Stimulated activated memory B cell treated with anti-CD40 and anti-IgM and Interleukin-4, amounts not matched to agents 10 μg/mL and 1 μg/mL and 100 μg/mL, for 72 hours (primary cell): ENCODE measurements around the gene NRXN3.

Experiments used
- ATAC-seq: fragments of 150-1000 bp; cut with Tn5 transposase; 2 replicates; pipeline ENCODE4 v1.10.0; 2021
- H3K27ac Mint-ChIP-seq: one replicate; pipeline ENCODE4 v1.8.0; 2022; ENCODE audit warnings: mild to moderate bottlenecking, mixed read lengths
- H3K27me3 Mint-ChIP-seq: one replicate; pipeline ENCODE4 v1.8.0; 2022; ENCODE audit warnings: mixed read lengths
- H3K36me3 Mint-ChIP-seq: one replicate; pipeline ENCODE4 v1.8.0; 2022; ENCODE audit warnings: mixed read lengths
- H3K4me1 Mint-ChIP-seq: one replicate; pipeline ENCODE4 v1.8.0; 2022; ENCODE audit warnings: mixed read lengths
- H3K4me3 Mint-ChIP-seq: one replicate; pipeline ENCODE4 v1.8.0; 2022; ENCODE audit warnings: mild to moderate bottlenecking, moderate library complexity, mixed read lengths
- H3K9me3 Mint-ChIP-seq: one replicate; pipeline ENCODE4 v1.8.0; 2022; ENCODE audit warnings: mixed read lengths

NRXN3 gene

DNA sequence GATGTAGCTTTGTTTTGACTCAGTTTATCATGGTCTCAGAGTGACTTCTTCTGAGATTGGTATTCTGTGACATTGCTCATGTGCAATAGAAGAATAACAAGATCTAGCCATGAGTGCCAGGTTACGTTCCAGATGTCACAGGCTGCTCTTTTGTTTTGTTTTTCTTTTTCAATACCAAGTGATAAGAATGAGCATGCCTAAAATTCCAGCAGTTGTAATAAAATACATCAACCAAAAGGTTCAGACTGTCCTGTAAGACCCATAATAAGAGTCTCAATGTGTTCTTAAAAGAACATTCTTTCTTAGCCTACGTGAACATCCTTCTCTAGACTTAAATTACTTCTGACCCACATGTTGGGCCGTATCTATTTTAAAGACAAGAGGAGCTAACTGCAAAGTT, 1371.9 kb downstream of the NRXN3 start:
- H3K4me1 Mint-ChIP-seq = no peaks in the 10 kb centered on the region
- no peak overlapping the region for H3K4me3 Mint-ChIP-seq
- peaks cover 3% of the 10 kb centered on the region for H3K9me3 Mint-ChIP-seq
- no peak for ATAC-seq
- no peaks in the 10 kb centered on the region for H3K27me3 Mint-ChIP-seq
- H3K27ac Mint-ChIP-seq = no peak overlapping the region
- no peaks in the 10 kb centered on the region for H3K36me3 Mint-ChIP-seq

- peaks cover 8% of the 10 kb centered on the region for H3K9me3 Mint-ChIP-seq
- H3K4me3 Mint-ChIP-seq = no peak overlapping the region
- no peaks in the 10 kb centered on the region for H3K36me3 Mint-ChIP-seq
- H3K4me1 Mint-ChIP-seq = no peaks in the 10 kb centered on the region
- no peak for ATAC-seq
- no peaks in the 10 kb centered on the region for H3K27me3 Mint-ChIP-seq
- no peak overlapping the region for H3K27ac Mint-ChIP-seq
Measured at GRCh38 chr14:79543348-79543747, 1373.2 kb downstream of the NRXN3 start.

DNA sequence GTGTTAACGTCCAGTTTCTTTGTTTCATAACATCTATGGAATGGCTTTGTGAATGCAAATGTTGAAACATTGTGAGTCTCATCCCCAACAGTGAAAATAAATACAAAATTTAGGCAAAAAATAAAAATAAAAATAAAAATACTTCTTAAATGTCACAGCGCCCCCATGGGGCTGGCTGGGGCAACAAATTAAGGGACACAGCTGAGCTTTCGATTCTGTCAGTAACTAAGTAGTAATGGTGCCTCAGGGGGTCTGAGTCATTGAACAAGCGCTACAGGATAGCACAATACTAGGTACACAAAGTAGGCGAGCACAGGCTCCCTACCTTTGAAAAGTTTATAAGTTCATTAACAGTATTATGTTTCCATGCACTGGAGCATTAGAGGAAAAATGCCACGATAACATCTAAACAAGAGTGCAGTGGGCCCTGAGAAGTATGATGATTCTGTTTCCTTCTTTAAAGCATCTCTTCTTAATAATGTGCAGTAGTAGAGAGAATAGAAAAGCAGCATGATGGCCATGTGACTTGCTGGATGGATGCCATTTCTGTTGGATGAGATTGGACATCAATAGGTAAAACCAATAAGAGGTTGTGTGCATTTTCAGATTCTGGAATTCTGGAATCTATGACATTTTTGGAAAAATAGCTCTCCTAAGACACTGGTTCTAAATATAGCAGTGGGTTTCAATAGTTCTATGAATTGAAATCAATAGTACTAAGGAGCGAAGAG, 1374.0 kb downstream of the NRXN3 start:
- H3K36me3 Mint-ChIP-seq = no peaks in the 10 kb centered on the region
- no peak overlapping the region for H3K27ac Mint-ChIP-seq
- H3K4me3 Mint-ChIP-seq = no peak overlapping the region
- no peaks in the 10 kb centered on the region for H3K27me3 Mint-ChIP-seq
- H3K9me3 Mint-ChIP-seq = peaks cover 8% of the 10 kb centered on the region
- ATAC-seq = no peak
- no peaks in the 10 kb centered on the region for H3K4me1 Mint-ChIP-seq

DNA sequence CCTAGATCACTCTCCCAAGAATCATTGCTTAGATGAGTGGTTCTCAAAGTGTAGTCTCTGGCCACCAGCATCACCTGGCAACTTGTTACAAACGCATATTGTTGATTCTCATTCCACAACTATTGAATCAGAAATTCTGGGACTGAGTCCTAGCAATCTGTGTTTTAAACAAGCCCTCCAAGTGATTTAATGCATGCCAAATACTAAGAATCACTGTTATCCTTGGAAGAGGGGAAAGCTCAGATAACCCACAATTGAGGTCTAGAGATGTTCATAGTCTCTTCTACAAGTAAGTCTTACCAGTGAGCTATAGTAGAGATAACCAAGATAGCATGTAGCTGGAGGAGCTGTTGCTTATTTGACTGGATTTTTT, 1374.5 kb downstream of the NRXN3 start:
- ATAC-seq = no peak
- H3K36me3 Mint-ChIP-seq = no peaks in the 10 kb centered on the region
- H3K9me3 Mint-ChIP-seq = peaks cover 8% of the 10 kb centered on the region
- no peaks in the 10 kb centered on the region for H3K4me1 Mint-ChIP-seq
- no peak overlapping the region for H3K27ac Mint-ChIP-seq
- no peak overlapping the region for H3K4me3 Mint-ChIP-seq
- H3K27me3 Mint-ChIP-seq = no peaks in the 10 kb centered on the region

DNA sequence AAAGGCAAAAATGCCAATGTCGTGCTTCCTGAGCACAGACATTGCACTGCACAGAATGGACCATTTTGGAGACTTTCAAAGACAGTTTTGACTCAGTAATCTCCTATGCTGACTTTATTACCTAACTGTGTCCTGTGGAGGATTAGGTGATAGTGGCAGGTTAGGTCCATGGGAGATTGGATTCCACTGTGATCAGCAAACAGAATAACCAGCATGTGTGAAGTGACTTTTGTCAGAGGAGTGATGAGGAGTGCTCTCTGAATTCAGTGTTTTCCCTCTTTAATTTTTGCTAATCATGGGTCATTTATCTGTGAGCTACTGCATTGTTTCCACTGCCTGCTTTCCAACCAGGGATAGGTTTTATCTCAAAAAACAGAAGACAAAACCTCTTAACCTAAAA, 1378.7 kb downstream of the NRXN3 start:
- Mint-ChIP-seq H3K9me3 (peaks cover 8% of the 10 kb centered on the region), H3K27ac (no peak overlapping the region), H3K36me3 (no peaks in the 10 kb centered on the region), H3K4me1 (no peaks in the 10 kb centered on the region), H3K4me3 (no peak overlapping the region), H3K27me3 (no peaks in the 10 kb centered on the region)
- no peak for ATAC-seq

DNA sequence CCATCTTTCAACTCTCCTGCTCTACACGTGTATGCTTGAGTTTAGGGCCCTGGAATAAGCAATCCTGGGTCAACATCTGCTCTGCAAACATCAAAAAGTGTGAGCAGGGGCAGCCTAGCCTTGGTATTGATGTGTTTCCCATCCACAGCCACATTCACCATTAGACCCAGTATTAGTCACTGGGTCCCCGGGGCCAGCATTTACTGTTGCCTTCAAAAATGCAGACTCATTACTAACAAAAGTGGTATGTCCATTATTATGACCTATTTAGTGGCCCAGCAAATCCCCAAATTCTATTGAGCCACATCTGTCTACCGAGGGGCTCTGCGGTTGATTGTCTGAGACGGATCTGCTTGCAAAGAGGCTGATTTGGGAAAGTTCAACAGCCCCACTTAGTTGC, 1379.3 kb downstream of the NRXN3 start:
- no peak for ATAC-seq
- no peaks in the 10 kb centered on the region for H3K36me3 Mint-ChIP-seq

GRCh38 chr14:79551523-79551922, 1381.3 kb downstream of the NRXN3 start:
- Mint-ChIP-seq H3K27ac (no peak overlapping the region), H3K4me1 (no peaks in the 10 kb centered on the region), H3K9me3 (peaks cover 5% of the 10 kb centered on the region), H3K36me3 (no peaks in the 10 kb centered on the region), H3K27me3 (no peaks in the 10 kb centered on the region), H3K4me3 (no peak overlapping the region)
- ATAC-seq = no peak

More for the DNA sequence above, 1379.3 kb downstream of the NRXN3 start:
- Mint-ChIP-seq H3K4me1 (no peaks in the 10 kb centered on the region), H3K4me3 (no peak overlapping the region), H3K9me3 (peaks cover 8% of the 10 kb centered on the region), H3K27ac (no peak overlapping the region), H3K27me3 (no peaks in the 10 kb centered on the region)

DNA sequence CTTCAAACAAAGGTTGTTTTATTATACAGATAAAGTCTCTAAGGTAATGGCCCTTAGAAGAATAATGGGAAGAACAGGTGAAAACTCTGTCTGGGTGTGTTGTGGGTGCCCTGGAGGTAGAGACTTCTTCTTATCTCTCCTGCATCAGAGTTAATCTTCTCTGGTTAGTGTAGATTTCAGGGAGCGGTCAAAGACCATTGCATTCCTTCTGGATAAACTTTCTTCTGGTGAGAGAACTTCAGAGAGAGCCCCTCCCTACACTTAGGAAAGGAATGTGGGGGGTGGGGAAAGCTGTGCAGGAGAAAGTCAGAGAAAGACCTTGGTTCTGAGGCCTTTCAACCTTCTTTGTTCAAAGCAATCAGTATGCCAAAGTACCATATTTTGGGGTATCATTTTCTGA, 1382.6 kb downstream of the NRXN3 start:
- Mint-ChIP-seq H3K9me3 (peaks cover 2% of the 10 kb centered on the region), H3K27me3 (no peaks in the 10 kb centered on the region), H3K36me3 (no peaks in the 10 kb centered on the region), H3K27ac (no peak overlapping the region), H3K4me3 (no peak overlapping the region), H3K4me1 (no peaks in the 10 kb centered on the region)
- ATAC-seq = no peak

- Mint-ChIP-seq H3K4me3 (no peak overlapping the region), H3K27me3 (no peaks in the 10 kb centered on the region), H3K36me3 (no peaks in the 10 kb centered on the region), H3K27ac (no peak overlapping the region), H3K9me3 (peaks cover 6% of the 10 kb centered on the region), H3K4me1 (no peaks in the 10 kb centered on the region)
- no peak for ATAC-seq
Measured at GRCh38 chr14:79554816-79555215, 1384.6 kb downstream of the NRXN3 start.

GRCh38 chr14:79555429-79555828, 1385.3 kb downstream of the NRXN3 start:
- no peaks in the 10 kb centered on the region for H3K36me3 Mint-ChIP-seq
- ATAC-seq = no peak
- no peaks in the 10 kb centered on the region for H3K4me1 Mint-ChIP-seq
- H3K9me3 Mint-ChIP-seq = peaks cover 6% of the 10 kb centered on the region
- no peak overlapping the region for H3K4me3 Mint-ChIP-seq
- no peak overlapping the region for H3K27ac Mint-ChIP-seq
- H3K27me3 Mint-ChIP-seq = no peaks in the 10 kb centered on the region

GRCh38 chr14:79557309-79557708, 1387.1 kb downstream of the NRXN3 start:
- Mint-ChIP-seq H3K27ac (no peak overlapping the region), H3K9me3 (peaks cover 6% of the 10 kb centered on the region), H3K36me3 (no peaks in the 10 kb centered on the region), H3K27me3 (no peaks in the 10 kb centered on the region), H3K4me1 (no peaks in the 10 kb centered on the region), H3K4me3 (no peak overlapping the region)
- ATAC-seq = no peak

DNA sequence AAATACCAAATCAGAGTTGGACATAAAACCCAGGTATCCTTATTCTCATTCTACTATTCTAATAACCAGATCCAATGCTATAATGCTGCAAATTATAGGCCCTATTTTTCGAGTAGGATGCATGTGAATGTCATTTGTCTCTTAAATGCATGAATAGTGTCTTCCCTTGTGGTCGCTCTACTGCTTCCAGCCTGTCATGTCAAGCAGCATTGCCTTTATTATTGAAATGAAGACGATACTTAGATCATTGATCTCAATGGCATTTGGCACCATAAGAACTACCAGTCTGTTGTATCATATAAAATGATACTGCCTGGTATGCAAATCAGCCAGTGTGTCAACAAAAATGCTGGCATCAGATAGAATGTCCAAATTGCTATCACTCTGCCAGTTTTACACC, 1392.0 kb downstream of the NRXN3 start:
- no peaks in the 10 kb centered on the region for H3K4me1 Mint-ChIP-seq
- no peak overlapping the region for H3K4me3 Mint-ChIP-seq
- H3K27me3 Mint-ChIP-seq = no peaks in the 10 kb centered on the region
- H3K27ac Mint-ChIP-seq = no peak overlapping the region
- ATAC-seq = no peak
- no peaks in the 10 kb centered on the region for H3K36me3 Mint-ChIP-seq
- peaks cover 6% of the 10 kb centered on the region for H3K9me3 Mint-ChIP-seq

- Mint-ChIP-seq H3K4me3 (no peak overlapping the region), H3K36me3 (no peaks in the 10 kb centered on the region), H3K27ac (no peak overlapping the region), H3K9me3 (no peaks in the 10 kb centered on the region), H3K27me3 (no peaks in the 10 kb centered on the region), H3K4me1 (no peaks in the 10 kb centered on the region)
- ATAC-seq = no peak
Measured at GRCh38 chr14:79564371-79564770, 1394.2 kb downstream of the NRXN3 start.

DNA sequence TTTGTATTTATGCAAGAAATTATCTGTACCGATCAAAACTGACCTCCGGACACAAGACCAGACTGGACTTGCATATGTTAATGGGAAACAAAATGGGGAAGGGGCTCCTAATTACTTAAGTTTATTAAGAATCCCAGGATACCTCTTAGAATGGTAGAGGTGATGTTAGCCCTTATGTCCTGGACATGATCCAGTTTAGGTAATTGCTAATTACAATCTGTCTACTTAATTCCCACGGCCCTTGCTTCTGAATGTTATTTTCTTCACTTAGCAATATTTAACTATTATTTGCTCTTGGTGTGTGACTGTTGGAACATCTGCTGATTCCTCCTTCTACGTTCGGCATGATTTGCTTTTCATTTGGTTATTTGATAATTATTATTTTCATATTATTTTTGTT, 1397.1 kb downstream of the NRXN3 start:
- Mint-ChIP-seq H3K27ac (no peak overlapping the region), H3K4me3 (no peak overlapping the region), H3K27me3 (no peaks in the 10 kb centered on the region), H3K9me3 (no peaks in the 10 kb centered on the region), H3K36me3 (no peaks in the 10 kb centered on the region), H3K4me1 (no peaks in the 10 kb centered on the region)
- no peak for ATAC-seq

- Mint-ChIP-seq H3K27ac (no peak overlapping the region), H3K4me3 (no peak overlapping the region), H3K9me3 (no peaks in the 10 kb centered on the region), H3K36me3 (no peaks in the 10 kb centered on the region), H3K4me1 (no peaks in the 10 kb centered on the region), H3K27me3 (no peaks in the 10 kb centered on the region)
- no peak for ATAC-seq
Measured at GRCh38 chr14:79568594-79568993, 1398.4 kb downstream of the NRXN3 start.

GRCh38 chr14:79569072-79569471, 1398.9 kb downstream of the NRXN3 start:
- no peak overlapping the region for H3K27ac Mint-ChIP-seq
- H3K9me3 Mint-ChIP-seq = no peaks in the 10 kb centered on the region
- H3K4me3 Mint-ChIP-seq = no peak overlapping the region
- no peaks in the 10 kb centered on the region for H3K36me3 Mint-ChIP-seq
- no peaks in the 10 kb centered on the region for H3K27me3 Mint-ChIP-seq
- ATAC-seq = no peak
- no peaks in the 10 kb centered on the region for H3K4me1 Mint-ChIP-seq

GRCh38 chr14:79570648-79571047, 1400.5 kb downstream of the NRXN3 start:
- ATAC-seq = no peak
- no peaks in the 10 kb centered on the region for H3K9me3 Mint-ChIP-seq
- H3K4me1 Mint-ChIP-seq = no peaks in the 10 kb centered on the region

More at GRCh38 chr14:79570648-79571047, 1400.5 kb downstream of the NRXN3 start:
- Mint-ChIP-seq H3K27ac (no peak overlapping the region), H3K27me3 (no peaks in the 10 kb centered on the region), H3K4me3 (no peak overlapping the region), H3K36me3 (no peaks in the 10 kb centered on the region)
